Stimulated activated CD8-positive, alpha-beta memory T cell treated with anti-CD3 and anti-CD28 coated beads, Interleukin-12 subunit alpha, Interleukin-12 subunit beta, amount 100 ng/mL, for 4 hours (primary cell): ENCODE results near the gene CAMK1D.

Source experiments
- DNase-seq: peaks from one replicate; pipeline ENCODE4 v3.0.0-alpha.2; 2020; ENCODE audit warnings: low read depth

Gene CAMK1D

GRCh38 chr10:12375076-12375504 lies 25.7 kb downstream of the CAMK1D start:
- no peak for DNase-seq

GRCh38 chr10:12376211-12376610 lies 26.9 kb downstream of the CAMK1D start:
- DNase-seq, result no peak

DNA sequence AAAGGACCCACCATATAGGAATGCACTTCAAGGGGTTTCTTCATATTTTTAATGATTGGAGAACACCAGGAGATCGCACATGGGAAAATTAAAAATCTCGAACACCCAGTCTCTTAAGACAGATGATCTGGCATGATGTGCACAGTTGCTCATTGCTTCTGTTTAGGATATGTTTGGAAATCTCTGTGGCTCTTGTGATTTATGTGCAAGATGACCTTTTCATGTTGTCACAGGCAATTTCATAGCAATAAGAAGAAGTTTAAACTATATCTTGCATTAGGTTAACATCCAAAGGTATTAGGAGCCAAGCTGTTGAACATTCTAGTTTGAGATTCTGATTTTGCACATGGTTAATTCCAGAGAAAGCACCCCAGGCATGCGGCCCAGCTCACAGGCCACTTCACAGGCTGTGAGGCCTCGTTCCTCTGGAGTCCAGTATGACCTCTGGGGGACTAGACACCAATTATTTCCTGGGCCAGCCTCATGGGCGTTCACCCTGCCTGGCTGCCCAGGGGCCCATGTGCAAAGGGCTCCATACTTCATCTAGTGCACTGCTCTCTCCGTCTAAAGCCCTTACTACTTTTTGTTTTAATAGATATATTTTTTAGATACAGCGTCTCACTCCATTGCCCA lies 28.4 kb downstream of the CAMK1D start:
- no peak for DNase-seq

DNA sequence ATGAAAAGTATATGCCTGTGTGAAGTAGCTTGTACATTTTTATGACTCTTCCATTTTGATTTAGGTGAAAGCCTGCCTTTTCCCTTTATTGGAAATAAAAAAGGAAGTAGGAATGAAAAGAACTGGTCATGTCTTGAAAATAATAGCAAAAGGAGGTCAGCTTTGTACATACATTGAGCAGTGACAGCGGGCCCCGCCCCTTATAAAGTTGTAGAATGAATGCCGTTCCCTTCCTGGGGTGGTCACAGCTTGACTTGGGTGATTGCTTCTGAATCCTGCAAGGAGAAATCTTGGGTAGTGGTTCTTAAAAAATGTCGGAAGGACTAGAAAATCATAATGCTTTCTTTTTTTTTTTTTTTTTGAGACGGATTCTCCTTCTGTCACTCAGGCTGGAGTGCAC lies 31.7 kb downstream of the CAMK1D start:
- DNase-seq, result no peak

DNA sequence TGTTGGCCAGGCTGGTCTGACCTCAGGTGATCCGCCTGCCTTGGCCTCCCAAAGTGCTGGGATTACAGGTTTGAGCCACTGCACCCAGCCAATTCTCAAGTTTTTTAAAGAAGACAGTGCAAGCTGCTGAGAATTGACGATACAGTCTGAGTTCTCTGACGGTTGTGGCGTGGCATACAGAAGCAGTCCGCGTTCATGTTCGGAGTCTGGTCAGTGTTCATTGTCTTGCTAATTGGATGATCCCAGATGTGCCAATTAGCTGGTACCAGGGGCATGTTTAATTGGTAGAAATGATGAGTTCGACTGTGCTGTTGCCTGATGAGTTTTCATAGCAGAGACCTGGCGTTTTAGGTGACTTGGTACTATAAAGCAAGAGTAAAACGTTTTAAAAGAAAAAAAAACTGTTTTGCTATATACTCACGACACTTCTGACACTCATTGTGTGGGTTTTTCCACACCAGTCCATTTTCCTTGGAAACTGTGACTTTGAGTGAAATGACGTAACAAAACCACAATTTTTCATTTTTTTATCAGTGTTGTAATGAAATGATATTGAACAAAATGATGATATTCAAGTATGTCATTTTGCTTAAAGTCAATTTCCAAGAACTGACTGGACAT lies 32.3 kb downstream of the CAMK1D start:
- DNase-seq, result no peak

DNA sequence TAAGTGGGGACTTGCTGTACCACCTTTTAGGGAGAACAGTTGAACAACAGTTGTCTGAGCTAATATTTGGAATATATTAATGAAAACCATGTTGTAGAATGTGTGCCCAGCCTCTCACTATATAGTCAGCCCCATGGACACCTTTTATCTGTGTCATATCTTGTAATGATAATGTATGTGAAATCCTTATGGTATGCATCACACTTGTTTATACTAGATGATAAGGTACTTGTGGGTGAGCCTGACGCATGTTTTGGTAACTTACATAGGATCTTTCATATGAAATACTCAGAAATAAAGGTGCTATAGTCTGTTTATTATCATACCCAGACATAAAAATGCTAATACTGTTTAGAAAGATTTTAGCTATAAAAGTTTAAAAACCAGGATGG lies 32.8 kb downstream of the CAMK1D start:
- DNase-seq, result no peak

DNA sequence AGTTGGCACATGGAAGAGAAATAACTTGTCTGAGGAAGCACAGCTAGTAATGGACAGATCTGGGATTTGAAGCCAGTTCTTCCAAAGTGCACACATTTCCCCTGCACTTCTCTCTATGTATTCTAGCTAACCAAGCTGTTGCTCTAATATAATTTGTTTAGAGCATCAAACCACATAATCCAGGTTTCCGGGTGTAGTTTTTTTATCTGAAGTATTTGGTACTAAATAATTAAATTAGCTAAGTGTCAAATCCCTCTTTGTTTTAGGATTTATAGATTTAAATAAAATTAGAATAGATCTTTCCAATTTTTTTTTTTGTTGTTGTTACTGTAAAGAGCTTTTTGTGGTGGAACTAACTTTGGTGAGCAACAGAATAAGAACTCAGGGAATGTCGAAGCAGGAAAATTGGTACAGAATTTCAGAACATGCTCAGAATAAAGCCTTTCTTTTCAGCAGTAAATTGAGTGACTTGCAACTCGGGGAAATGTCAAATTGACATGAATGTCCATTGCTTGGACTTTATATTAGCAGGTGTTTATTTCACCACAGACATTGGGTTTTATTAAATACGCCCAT lies 33.7 kb downstream of the CAMK1D start:
- DNase-seq, result no peak

DNA sequence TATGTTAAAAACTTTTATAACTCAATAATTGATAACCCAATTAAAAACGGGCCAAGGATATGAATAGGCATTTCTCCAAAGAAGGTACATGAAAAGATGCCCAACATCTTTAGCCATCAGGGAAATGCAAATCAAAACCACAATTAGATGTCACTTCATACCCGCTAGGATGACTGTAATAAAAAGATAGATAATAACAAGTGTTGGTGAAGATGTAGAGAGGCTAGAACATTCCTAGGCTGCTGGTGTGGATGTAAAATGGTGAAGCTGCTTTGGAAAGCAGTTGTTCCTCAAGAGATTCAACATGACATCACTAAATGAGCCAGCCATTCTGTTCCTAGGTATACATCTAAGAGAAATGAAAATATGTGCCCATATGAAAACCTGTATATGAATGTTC lies 35.6 kb downstream of the CAMK1D start:
- no peak for DNase-seq

GRCh38 chr10:12387561-12388210 lies 38.3 kb downstream of the CAMK1D start:
- no peak for DNase-seq

DNA sequence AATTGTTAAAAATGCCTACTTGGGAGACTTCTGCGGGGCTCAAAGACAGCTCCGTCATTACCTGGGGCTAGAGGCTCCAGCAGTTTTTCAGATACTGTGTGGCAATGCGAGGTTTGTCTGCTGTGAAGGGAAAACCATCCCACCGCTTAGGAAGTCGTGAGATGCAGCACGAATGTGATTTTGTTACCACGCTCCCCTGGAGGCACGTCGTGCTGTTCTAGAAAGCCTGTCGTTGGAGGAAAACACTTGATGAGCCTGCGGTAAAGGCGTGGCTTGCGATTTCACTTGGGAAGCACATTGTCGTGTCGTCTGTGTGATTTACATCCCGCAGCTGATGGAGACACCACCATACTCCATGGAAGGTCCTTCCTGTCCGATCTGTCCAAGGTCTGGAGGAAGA lies 39.3 kb downstream of the CAMK1D start:
- no peak for DNase-seq

DNA sequence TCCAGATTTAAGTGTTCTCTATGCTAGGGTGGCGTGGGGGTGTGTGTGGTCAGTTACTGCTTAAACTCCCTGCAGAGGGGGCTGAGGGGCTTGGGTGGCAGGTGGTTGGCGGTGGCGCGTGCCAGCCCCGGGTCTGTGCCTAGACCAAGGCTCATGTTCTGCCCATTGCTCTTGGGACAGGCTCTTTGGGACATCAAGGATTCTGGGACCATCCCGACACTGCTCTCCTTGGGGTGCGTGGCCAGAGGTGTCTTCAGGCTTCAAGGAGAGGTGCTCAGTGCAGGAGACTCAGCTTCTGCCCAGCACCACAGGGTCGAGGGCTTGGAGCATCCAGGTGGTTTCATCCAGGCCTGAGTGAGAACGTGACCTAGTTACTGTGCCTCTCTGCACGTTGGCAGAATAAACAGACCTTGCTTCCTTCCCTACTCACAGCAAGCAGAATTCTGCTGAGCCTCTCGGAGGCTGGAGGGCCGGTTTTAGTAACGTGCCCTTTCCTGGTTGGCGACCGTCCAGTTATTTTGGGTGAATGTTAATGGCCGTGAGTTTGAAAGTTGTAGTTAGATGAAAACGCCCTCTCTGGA lies 39.9 kb downstream of the CAMK1D start:
- DNase-seq, result no peak

GRCh38 chr10:12390733-12391132 lies 41.4 kb downstream of the CAMK1D start:
- no peak for DNase-seq

DNA sequence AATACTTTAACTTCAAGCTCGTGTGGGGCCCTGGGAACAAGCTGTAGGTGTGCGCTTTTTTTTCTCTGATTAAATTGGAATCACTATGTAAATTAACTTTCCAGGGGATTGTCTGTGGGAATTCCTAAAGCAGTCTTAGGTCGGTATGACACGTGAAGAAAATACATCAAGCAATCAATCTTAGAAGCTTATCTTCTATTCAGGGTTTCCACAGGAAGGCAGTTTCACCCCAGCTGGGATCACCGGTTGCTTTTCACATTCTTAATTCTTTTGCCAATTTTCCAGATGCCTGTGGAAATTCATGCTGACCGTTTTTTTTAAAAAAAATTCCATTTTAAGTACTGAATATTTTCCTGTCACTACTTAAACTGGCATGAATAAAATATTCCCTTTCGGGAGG lies 41.9 kb downstream of the CAMK1D start:
- DNase-seq, result no peak

DNA sequence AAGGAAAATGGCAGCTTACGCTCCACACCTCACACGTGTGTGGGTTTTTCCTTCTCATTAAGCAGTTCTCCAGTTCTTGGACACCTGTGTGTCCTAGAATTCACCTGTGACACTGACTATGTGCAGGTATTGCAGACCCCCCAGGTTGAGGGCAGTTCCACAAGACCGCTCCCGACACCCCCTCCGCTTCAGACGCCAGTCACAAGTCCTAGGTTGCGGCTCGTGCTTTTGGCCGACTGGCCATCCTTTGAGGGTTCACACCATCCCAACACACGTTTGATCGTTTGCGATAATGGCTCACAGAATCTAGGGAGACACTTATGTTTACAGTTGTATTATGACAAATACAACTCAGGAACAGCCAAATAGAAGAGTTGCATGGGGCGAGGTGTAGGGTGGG lies 44.5 kb downstream of the CAMK1D start:
- no peak for DNase-seq

GRCh38 chr10:12394241-12395033 lies 45.1 kb downstream of the CAMK1D start:
- no peak for DNase-seq

DNA sequence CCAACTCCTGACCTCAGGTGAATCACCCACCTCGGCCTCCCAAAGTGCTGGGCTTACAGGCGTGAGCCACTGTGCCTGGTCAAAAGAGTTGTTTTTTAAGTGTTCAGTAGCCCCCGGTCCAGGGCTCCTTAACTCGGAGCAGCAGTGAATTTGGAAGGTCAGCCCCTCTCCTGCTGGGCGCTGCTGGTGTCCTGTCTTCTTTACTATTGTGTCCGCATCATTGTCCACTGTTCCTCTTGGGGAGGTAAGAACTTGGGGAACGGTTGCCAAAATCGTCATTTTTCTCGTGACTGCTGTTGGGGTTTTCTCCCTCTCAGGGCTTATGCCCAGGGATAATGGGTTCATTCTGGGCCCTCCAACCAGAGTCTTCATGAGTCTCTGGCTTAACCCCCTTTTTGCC lies 46.7 kb downstream of the CAMK1D start:
- no peak for DNase-seq

DNA sequence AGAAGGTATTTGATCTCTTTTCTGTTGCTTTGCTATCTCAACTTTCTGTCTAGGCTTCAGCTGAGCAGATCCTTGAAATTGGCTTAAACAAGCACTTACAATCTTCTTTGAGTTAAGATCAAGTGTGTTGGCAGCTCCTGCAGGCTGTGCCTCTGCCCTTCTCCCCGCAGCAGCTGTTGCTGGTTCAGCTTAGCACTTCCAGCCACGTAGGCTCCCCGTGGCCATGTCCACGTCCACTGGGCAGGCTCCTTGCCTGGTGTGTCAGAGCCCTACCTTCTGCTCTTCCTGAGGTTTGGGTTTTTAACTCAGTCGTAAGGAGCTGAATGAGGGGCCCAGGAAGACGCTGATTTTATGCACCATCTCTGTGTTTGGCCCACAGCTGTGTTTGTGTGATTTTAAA lies 47.2 kb downstream of the CAMK1D start:
- no peak for DNase-seq

GRCh38 chr10:12397147-12397896 lies 48.0 kb downstream of the CAMK1D start:
- no peak for DNase-seq

DNA sequence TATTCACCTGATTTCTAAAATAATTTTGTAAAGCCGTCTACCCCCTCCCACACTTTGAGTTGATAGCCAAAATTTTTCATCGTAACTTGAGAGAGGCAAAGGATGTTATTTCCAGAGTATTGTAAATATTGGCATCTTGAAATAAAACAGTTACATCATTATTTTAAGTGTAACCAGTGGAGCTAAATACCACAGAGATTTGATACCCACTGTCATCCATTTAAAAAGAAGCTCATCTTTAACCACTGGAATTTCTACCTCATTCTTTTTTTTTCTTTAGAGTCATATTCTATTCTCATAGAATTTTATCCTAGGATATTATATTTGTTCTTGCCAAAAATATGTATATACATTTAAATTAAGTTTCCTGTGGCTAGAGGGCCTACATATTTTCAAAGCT lies 48.6 kb downstream of the CAMK1D start:
- DNase-seq, result no peak

DNA sequence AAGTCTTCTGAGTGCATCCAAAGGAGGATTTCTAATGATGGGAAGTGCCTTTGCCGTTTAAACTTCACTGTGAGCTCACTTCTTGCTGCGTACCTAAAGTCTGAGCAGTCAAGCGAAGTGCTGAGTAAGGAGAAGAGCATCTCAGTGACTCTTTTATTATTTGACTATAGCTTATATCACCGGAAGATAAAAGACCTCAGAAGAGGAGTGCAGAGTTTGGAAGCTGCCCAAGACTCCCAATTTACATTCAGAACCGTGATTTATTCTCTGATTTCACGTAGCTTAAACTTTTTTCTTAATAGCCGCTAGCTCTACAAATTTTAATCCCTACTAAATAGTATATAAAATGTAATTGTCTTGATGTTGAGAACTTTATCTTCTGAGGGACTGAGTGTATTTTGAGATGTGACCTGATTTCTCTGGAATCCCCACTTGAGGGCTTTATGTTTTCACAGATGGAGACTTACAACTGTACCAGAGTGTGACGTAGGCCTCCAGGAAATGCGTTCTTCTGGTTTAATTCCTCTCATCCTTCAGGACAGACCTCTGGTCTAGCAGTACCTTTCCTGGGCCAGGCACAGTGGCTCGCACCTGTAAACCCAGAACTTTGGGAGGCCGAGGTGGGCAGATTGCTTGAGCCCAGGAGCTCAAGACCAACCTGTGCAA lies 51.1 kb downstream of the CAMK1D start:
- no peak for DNase-seq

DNA sequence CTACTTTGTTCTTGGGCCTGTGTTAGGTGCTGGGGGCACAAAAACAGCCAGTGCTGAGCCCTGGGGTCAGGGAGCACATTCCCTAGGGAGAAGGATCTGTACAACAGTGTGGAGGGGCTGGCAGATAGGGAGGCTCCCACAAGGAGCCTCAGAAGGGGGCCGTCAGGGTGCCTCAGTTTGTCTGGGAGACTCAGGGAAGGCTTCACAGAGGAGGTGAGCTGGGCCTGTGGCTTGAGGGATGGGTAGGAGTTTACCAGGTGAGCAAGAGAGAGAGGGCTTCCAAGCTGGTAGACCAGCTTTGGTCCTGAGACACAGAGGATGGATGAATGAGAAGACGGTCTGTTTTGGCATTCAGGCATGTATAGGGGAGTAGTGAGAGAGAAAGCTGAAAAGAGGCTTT lies 52.1 kb downstream of the CAMK1D start:
- no peak for DNase-seq
